ENCODE data around the gene ATP2B2. TPM values are rescaled to one million over a fixed set of nuclear protein-coding genes. Genes with fewer than 3 reads are reported as not detected.

Gene ATP2B2
- total RNA-seq, 1 experiment from 2014 or later: not detected

DNA sequence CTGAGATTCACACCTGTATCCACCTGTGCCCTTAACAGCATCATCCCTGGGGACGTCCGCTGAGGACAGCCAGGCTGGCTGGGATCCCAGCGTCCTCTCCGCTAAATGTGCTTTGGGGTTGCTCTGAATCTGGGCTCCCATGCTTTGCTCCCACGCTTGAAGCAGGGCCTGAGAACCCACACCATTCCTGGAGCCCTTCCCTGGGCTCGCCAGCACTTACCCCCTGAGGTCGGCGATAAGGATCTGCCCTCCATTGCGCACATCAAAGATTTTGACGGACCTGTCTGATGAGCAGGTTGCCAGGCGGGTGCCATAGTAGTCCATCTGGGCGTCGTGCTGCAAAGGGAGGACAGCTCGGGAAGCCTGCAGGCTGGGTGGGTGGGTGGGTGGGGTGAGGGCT is 190.3 kb downstream of the ATP2B2 start:
- H3K27ac Mint-ChIP-seq (ENCODE audit: low read depth, unreplicated experiment): no peak overlapping the region
- no peak overlapping the region for H3K4me3 Mint-ChIP-seq (ENCODE audit: unreplicated experiment)
- CTCF ChIA-PET: interaction anchor here (0.6 to 0.9 kb wide), 2 partner anchors 25 to 332 kb away, joined by 3 read pairs; no protein-coding TSS in a partner anchor
- POLR2A ChIA-PET: interaction anchor here (0.6 kb wide), 1 partner anchor 284 kb away, joined by 3 read pairs; no protein-coding TSS in a partner anchor
- intact Hi-C loops (cut with micrococcal nuclease): no loop called here
- peaks cover 84% of the 10 kb centered on the region for H3K36me3 Mint-ChIP-seq (ENCODE audit: insufficient read depth, unreplicated experiment)
- H3K9me3 Mint-ChIP-seq (ENCODE audit: unreplicated experiment): no peaks in the 10 kb centered on the region
- no TSS peak for BruUV-seq (replicated peaks)
- H3K27me3 Mint-ChIP-seq (ENCODE audit: insufficient read depth, unreplicated experiment): no peaks in the 10 kb centered on the region
- TF ChIP-seq, protein P1, sequence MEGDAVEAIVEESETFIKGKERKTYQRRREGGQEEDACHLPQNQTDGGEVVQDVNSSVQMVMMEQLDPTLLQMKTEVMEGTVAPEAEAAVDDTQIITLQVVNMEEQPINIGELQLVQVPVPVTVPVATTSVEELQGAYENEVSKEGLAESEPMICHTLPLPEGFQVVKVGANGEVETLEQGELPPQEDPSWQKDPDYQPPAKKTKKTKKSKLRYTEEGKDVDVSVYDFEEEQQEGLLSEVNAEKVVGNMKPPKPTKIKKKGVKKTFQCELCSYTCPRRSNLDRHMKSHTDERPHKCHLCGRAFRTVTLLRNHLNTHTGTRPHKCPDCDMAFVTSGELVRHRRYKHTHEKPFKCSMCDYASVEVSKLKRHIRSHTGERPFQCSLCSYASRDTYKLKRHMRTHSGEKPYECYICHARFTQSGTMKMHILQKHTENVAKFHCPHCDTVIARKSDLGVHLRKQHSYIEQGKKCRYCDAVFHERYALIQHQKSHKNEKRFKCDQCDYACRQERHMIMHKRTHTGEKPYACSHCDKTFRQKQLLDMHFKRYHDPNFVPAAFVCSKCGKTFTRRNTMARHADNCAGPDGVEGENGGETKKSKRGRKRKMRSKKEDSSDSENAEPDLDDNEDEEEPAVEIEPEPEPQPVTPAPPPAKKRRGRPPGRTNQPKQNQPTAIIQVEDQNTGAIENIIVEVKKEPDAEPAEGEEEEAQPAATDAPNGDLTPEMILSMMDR (IDR thresholded peaks at IDR 0.05; ENCODE audit: unreplicated experiment): no peak
- H3K4me1 Mint-ChIP-seq (ENCODE audit: insufficient read depth, unreplicated experiment): peaks cover 6% of the 10 kb centered on the region
- DNase-seq (ENCODE audit: unreplicated experiment): no peak

DNA sequence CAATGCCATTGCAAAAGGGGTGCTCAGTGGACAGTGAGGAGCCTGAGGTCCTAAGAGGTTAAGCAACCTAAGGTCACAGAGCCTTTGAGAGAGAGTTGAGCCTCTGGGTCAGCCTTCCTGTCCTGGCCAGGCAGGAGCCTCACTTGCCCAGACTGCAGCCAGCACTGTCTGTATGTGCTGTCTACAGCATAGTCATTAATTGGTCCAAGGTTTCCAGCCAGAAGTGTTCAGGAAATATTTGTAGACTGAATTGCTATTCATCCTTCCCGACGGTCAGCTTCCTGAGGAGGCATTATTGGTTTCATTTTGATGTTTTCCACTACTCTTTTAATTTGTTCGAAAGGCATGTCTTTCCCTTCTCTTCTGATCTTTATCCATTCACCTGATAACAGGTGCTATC is 192.5 kb downstream of the ATP2B2 start:
- Mint-ChIP-seq H3K4me1 (ENCODE audit: insufficient read depth, unreplicated experiment) (no peaks in the 10 kb centered on the region), H3K4me3 (ENCODE audit: unreplicated experiment) (no peak overlapping the region), H3K27ac (ENCODE audit: low read depth, unreplicated experiment) (no peak overlapping the region), H3K27me3 (ENCODE audit: insufficient read depth, unreplicated experiment) (no peaks in the 10 kb centered on the region), H3K9me3 (ENCODE audit: unreplicated experiment) (no peaks in the 10 kb centered on the region), H3K36me3 (ENCODE audit: insufficient read depth, unreplicated experiment) (peaks cover 99% of the 10 kb centered on the region)
- DNase-seq (ENCODE audit: unreplicated experiment): no peak
- intact Hi-C loops (cut with micrococcal nuclease): no loop called here
- ChIA-PET CTCF (interaction anchor here (0.9 kb wide), 1 partner anchor 26 kb away, joined by 3 read pairs; no protein-coding TSS in a partner anchor), POLR2A (interaction anchor here (0.7 to 1.7 kb wide), 2 partner anchors 8 to 345 kb away, joined by 3 to 5 read pairs; partner anchors contain the start of gene SEC13)
- TF ChIP-seq, protein P1 (IDR thresholded peaks at IDR 0.05; ENCODE audit: unreplicated experiment): no peak
- BruUV-seq (replicated peaks): no TSS peak

DNA sequence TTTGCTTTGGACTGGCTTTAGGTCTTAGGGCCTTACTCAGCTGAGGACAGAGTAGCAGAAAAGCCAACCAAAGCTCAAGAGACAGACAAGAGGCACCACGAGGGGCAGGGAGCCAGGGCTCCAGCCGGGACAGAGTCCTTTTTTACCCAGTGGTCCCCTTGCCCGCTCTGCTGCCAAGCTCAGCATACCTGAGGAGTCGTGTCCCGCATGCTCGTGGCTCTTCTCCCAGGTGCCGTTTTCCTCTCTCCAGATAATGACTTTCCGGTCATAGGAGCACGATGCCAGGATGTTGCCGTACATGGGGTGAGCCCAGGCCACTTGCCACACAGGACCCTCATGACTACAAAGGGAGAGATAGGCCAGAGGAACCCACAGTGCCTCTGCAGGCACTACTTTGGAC is 193.0 kb downstream of the ATP2B2 start:
- intact Hi-C loops (cut with micrococcal nuclease): no loop called here
- H3K27me3 Mint-ChIP-seq (ENCODE audit: insufficient read depth, unreplicated experiment): no peaks in the 10 kb centered on the region
- TF ChIP-seq, protein P1 (IDR thresholded peaks at IDR 0.05; ENCODE audit: unreplicated experiment): no peak
- H3K27ac Mint-ChIP-seq (ENCODE audit: low read depth, unreplicated experiment): no peak overlapping the region
- H3K4me1 Mint-ChIP-seq (ENCODE audit: insufficient read depth, unreplicated experiment): no peaks in the 10 kb centered on the region
- POLR2A ChIA-PET: interaction anchor here (1.7 kb wide), 1 partner anchor 8 kb away, joined by 5 read pairs; the partner anchor contains the start of gene SEC13
- no peak for DNase-seq (ENCODE audit: unreplicated experiment)
- peaks cover 99% of the 10 kb centered on the region for H3K36me3 Mint-ChIP-seq (ENCODE audit: insufficient read depth, unreplicated experiment)
- no TSS peak for BruUV-seq (replicated peaks)
- no peak overlapping the region for H3K4me3 Mint-ChIP-seq (ENCODE audit: unreplicated experiment)
- H3K9me3 Mint-ChIP-seq (ENCODE audit: unreplicated experiment): no peaks in the 10 kb centered on the region
- CTCF ChIA-PET: interaction anchor here (0.5 to 0.6 kb wide), 2 partner anchors 27 to 748 kb away, joined by 3 read pairs; no protein-coding TSS in a partner anchor

DNA sequence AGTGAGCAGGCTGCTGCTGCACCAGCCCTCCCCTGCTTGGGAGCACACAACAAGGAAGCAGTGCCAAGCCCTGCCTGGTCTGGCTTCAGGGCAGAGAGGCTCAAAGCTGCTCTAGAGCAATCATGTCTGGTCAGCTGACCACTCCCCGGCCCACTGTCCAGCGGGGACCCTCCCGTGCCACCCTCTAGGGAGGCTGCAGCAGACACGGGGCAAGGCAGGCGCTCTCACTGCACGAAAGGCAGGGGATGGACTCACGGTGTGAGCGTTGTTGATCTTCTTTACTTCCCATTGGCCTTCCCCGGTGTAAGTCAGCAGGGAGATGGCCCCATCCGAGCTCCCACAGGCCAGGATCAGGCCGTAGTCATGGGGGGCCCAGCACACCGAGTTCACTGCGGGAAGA is 193.7 kb downstream of the ATP2B2 start:
- POLR2A ChIA-PET: interaction anchor here (0.7 to 1.7 kb wide), 2 partner anchors 9 to 427 kb away, joined by 3 to 5 read pairs; partner anchors contain the start of gene SEC13
- H3K27ac Mint-ChIP-seq (ENCODE audit: low read depth, unreplicated experiment): no peak overlapping the region
- intact Hi-C loops (cut with micrococcal nuclease): no loop called here
- no peaks in the 10 kb centered on the region for H3K4me1 Mint-ChIP-seq (ENCODE audit: insufficient read depth, unreplicated experiment)
- H3K36me3 Mint-ChIP-seq (ENCODE audit: insufficient read depth, unreplicated experiment): peaks cover 97% of the 10 kb centered on the region
- no peak overlapping the region for H3K4me3 Mint-ChIP-seq (ENCODE audit: unreplicated experiment)
- no peak for DNase-seq (ENCODE audit: unreplicated experiment)
- TF ChIP-seq, protein P1 (IDR thresholded peaks at IDR 0.05; ENCODE audit: unreplicated experiment): no peak
- no peaks in the 10 kb centered on the region for H3K27me3 Mint-ChIP-seq (ENCODE audit: insufficient read depth, unreplicated experiment)
- no TSS peak for BruUV-seq (replicated peaks)
- no peaks in the 10 kb centered on the region for H3K9me3 Mint-ChIP-seq (ENCODE audit: unreplicated experiment)
- CTCF ChIA-PET: no interaction called here
